Chondrocyte (in vitro differentiated cells): ENCODE data around the gene SHMT2. TPM values are rescaled to one million over a fixed set of nuclear protein-coding genes. Genes with fewer than 3 reads are reported as not detected.

Experiments used
- DNase-seq: peaks from one replicate; pipeline ENCODE4 v3.0.0; 2021; ENCODE audit warnings: mixed read lengths, low spot score
- H3K27ac Mint-ChIP-seq: one replicate; pipeline ENCODE4 v1.8.0; 2021; ENCODE audit warnings: mild to moderate bottlenecking, moderate library complexity, mixed read lengths; ENCODE audit not compliant: unreplicated experiment
- H3K27me3 Mint-ChIP-seq: 2 replicates; pipeline ENCODE4 v1.8.0; 2021; ENCODE audit warnings: low read depth, mixed read lengths
- H3K36me3 Mint-ChIP-seq: 2 replicates; pipeline ENCODE4 v1.8.0; 2021; ENCODE audit warnings: low read depth, mixed read lengths
- H3K4me1 Mint-ChIP-seq: 2 replicates; pipeline ENCODE4 v1.8.0; 2021; ENCODE audit warnings: low read depth, mild to moderate bottlenecking, mixed read lengths
- H3K4me3 Mint-ChIP-seq: one replicate; pipeline ENCODE4 v1.8.0; 2021; ENCODE audit warnings: mild to moderate bottlenecking, moderate library complexity, mixed read lengths; ENCODE audit not compliant: unreplicated experiment
- H3K9me3 Mint-ChIP-seq: 2 replicates; pipeline ENCODE4 v1.8.0; 2021; ENCODE audit warnings: low read depth, mixed read lengths
- total RNA-seq: library from RNA; stranded (reverse); gene quantifications from 3 replicates; pipeline ENCODE4 v1.2.1, GENCODE V29; 2021
- TF ChIP-seq, protein P1 (sequence below): fragments of 200-600 bp; sonication (generic); IDR thresholded peaks from 2 replicates; pipeline ENCODE4 v1.5.0; 2021; ENCODE audit warnings: antibody characterized with exemption, mild to moderate bottlenecking, moderate library complexity

SHMT2 gene
- total RNA-seq, 1 donor from 2014 or later = 291 TPM

DNA sequence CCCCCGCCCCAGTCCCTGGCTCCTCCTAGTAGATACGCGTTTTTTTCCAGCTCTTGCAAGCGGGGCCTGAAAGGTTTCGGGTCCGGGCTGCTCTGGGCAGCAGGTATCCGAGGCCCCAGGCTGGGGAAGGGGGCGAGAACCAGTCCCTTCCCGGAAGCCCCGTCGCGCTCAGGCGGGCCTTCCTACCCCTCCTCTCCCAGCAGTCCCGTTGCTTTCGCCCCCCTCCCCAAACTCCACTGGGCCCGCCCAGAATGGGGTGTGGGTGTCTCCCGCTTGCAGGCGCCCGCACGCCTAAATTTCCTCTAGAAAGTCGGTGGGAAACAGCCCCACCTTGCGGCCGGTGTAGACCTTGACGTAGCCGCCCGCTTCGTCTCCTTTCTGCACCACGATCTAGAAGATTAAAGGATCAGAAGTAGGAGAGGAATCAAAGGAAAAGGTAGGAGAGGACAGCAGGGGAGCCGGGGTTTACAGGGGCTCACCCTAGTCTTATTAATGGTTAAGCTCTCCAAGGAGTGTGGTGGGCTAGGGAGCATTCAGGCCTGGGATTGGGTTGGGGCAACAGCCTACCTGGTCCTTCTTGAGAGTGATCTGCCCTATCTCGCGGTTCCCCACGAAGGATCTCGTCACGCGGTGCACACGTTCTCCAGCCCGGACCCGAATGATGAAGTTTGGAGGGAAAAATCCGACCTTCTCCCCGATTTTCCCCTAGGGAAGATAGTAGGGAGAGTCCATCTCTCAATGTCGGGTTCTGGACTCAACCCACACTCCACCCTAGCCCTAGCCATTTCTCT, 14.2 kb downstream of the SHMT2 start:
- peaks cover 51% of the 10 kb centered on the region for H3K4me1 Mint-ChIP-seq
- H3K27me3 Mint-ChIP-seq = no peaks in the 10 kb centered on the region
- H3K9me3 Mint-ChIP-seq = no peaks in the 10 kb centered on the region
- peak; percentile 91 for DNase-seq
- H3K27ac Mint-ChIP-seq = no peak overlapping the region
- H3K36me3 Mint-ChIP-seq = peaks cover 5% of the 10 kb centered on the region
- peak overlapping the region; percentile 94 for H3K4me3 Mint-ChIP-seq
- TF ChIP-seq, protein P1, sequence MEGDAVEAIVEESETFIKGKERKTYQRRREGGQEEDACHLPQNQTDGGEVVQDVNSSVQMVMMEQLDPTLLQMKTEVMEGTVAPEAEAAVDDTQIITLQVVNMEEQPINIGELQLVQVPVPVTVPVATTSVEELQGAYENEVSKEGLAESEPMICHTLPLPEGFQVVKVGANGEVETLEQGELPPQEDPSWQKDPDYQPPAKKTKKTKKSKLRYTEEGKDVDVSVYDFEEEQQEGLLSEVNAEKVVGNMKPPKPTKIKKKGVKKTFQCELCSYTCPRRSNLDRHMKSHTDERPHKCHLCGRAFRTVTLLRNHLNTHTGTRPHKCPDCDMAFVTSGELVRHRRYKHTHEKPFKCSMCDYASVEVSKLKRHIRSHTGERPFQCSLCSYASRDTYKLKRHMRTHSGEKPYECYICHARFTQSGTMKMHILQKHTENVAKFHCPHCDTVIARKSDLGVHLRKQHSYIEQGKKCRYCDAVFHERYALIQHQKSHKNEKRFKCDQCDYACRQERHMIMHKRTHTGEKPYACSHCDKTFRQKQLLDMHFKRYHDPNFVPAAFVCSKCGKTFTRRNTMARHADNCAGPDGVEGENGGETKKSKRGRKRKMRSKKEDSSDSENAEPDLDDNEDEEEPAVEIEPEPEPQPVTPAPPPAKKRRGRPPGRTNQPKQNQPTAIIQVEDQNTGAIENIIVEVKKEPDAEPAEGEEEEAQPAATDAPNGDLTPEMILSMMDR = peak; percentile 78

DNA sequence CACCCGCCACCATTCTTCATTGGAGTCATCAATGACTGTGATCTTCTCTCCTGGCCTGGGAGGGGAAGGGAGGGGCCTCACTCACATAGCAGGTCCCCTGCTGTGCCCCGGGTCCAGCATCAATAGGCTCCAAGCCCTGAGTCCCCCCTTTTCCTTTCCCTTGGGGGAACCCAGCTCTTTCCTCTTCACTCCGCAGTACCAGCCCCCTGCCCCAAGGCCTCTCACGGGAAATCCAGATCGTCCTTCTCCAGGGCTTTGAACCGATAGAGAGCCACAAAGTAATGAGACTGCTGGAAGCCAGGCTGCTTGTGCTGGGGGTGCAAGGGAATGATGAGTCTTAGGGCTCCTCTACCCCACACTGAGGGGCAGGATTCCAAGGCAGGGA, 14.8 kb downstream of the SHMT2 start:
- H3K27me3 Mint-ChIP-seq = no peaks in the 10 kb centered on the region
- H3K27ac Mint-ChIP-seq = peak overlapping the region; percentile 13
- H3K9me3 Mint-ChIP-seq = no peaks in the 10 kb centered on the region
- DNase-seq = peak; percentile 49
- peaks cover 54% of the 10 kb centered on the region for H3K4me1 Mint-ChIP-seq
- H3K36me3 Mint-ChIP-seq = peaks cover 7% of the 10 kb centered on the region
- no peak overlapping the region for H3K4me3 Mint-ChIP-seq
- TF ChIP-seq, protein P1 = no peak

DNA sequence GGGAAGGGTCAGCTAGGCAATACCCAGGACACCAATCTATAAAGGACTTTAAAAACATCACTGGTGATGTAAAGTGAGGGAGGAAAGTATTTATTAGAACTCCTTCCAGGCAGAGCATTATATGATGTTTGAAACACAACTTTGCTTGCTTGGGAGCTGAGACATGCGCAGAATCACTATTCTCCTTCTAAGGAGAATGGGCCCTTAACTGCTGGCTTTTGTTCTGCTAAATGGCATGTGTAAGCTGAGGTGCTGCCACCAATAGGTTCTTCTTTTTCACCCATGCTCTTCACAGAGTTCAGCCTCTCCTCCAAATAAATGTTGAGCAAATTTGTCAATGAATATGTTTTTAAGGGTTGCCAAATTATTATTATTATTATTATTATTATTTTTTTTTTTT, 17.5 kb downstream of the SHMT2 start:
- no peak for DNase-seq
- TF ChIP-seq, protein P1 = no peak
- Mint-ChIP-seq H3K4me1 (peaks cover 47% of the 10 kb centered on the region), H3K36me3 (peaks cover 7% of the 10 kb centered on the region), H3K27ac (no peak overlapping the region), H3K9me3 (no peaks in the 10 kb centered on the region), H3K27me3 (no peaks in the 10 kb centered on the region), H3K4me3 (no peak overlapping the region)

DNA sequence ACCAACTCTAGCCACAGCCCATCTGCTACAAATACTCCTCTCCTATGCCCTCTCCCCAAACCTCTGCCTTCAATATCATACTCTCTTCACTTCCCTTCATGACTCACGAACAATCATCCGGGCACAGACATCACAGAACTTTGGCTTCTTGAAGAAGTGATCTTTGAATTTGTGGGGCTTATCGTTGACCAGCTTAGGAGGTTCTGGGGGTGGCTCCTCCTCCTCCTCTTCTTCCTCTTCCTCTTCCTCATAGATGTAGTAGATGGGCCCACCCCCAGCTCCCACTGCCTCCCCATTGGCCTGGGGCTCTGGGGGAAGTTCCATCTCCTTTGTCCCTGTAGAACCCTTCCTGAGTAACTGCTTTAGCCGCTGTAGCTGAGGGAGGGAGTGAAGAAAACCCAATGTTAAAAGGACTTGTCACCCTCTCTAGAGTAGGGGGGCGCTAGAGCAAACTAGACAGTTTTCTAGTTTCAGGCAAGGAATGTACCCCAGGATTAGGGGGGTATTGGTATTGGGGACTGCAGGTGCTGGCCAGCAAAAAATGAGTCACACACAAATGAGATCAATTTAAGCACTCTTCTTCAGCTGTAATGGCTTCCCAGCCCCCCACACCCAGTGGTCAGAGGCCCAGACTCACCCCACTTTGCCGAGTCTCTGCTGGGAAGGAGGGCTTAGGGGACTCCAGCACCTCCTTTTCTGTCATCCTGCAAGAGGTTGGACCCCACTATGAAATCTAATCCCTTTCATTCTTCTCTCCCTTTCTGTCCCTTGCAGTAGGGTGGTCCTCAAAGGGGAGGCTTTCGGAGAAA, 19.6 kb downstream of the SHMT2 start:
- Mint-ChIP-seq H3K27ac (peak overlapping the region; percentile 34), H3K36me3 (peaks cover 11% of the 10 kb centered on the region), H3K9me3 (no peaks in the 10 kb centered on the region), H3K4me1 (peaks cover 28% of the 10 kb centered on the region), H3K27me3 (no peaks in the 10 kb centered on the region), H3K4me3 (no peak overlapping the region)
- DNase-seq = no peak
- TF ChIP-seq, protein P1 = no peak

DNA sequence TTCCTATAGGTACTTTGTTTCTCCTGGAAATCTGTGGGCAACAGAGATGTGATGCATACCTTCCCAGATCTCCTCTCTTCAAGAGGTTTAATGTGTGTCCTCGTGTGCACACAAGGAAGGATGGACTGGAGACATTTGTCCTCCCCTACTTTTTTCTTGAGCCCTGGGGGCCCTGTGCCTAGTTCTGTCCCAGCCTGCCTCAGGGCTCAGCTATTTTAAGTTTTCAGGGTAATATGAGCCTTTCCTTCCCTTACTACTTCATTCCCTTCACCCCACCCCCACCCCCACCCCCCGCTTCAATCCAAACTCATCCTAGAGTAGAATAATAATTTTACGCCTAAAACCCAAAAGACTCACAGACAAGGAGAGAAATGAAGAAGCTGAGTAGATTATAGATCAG, 21.0 kb downstream of the SHMT2 start:
- H3K4me1 Mint-ChIP-seq = peaks cover 25% of the 10 kb centered on the region
- TF ChIP-seq, protein P1 = no peak
- no peak overlapping the region for H3K4me3 Mint-ChIP-seq
- H3K9me3 Mint-ChIP-seq = no peaks in the 10 kb centered on the region
- peaks cover 15% of the 10 kb centered on the region for H3K36me3 Mint-ChIP-seq
- no peaks in the 10 kb centered on the region for H3K27me3 Mint-ChIP-seq
- no peak for DNase-seq
- no peak overlapping the region for H3K27ac Mint-ChIP-seq
